GM10248 (cell line): Measurements from ENCODE around the gene FBXO42.

ENCODE experiments used
- CTCF ChIA-PET: fragments of 300-600 bp; sonication (Branson Sonifier 250); formaldehyde crosslinking; extraction: SDS; loops from one replicate; lab custom pipeline; 2021; ENCODE audit warnings: antibody characterized with exemption; lab: Yijun Ruan, JAX
- POLR2A ChIA-PET: fragments of 350-650 bp; sonication (Branson Sonifier 250); formaldehyde crosslinking; extraction: SDS; loops from one replicate; lab custom pipeline; 2020; ENCODE audit warnings: antibody characterized with exemption; lab: Yijun Ruan, JAX
- DNase-seq: peaks from one replicate; pipeline ENCODE4 v3.0.0; 2012; ENCODE audit errors: extremely low spot score
- TF ChIP-seq, protein P1 (sequence below): IDR thresholded peaks from 2 replicates; pipeline ENCODE4 v1.5.1; 2012; ENCODE audit warnings: mild to moderate bottlenecking, low read depth; ENCODE audit errors: extremely low read depth, missing control alignments, control extremely low read depth

The FBXO42 gene

DNA sequence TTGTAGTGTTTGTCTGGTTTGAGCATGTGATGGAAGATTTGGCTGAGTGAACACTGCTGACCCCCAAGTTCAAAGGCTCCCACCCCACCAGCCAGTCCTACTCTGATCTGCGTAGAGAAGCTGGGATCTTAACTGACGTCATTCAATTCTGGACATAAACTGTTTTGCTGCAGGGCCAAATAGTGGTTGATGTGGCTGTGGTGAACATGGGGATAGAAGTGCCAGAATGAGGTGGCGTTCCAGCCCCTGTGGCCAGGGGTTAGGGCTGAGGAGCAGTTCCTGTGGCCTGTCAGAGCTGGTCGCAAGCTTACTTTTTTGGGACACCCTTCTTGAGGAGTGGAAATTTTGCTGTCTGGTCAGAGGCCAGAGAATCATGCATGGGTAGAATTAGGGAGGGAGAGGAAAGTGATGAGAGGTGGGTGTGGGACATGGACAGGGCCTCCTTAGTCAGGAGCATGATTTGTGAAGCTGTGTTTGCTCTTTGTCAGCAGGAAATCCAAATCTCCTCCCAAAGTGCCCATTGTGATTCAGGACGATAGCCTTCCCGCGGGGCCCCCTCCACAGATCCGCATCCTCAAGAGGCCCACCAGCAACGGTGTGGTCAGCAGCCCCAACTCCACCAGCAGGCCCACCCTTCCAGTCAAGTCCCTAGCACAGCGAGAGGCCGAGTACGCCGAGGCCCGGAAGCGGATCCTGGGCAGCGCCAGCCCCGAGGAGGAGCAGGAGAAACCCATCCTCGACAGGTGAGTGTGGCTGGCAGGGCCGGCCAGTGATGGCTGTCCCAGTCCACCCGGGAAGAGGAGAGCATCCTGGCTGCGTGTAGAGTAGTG is 40.7 kb upstream of the FBXO42 start:
- TF ChIP-seq, protein P1, sequence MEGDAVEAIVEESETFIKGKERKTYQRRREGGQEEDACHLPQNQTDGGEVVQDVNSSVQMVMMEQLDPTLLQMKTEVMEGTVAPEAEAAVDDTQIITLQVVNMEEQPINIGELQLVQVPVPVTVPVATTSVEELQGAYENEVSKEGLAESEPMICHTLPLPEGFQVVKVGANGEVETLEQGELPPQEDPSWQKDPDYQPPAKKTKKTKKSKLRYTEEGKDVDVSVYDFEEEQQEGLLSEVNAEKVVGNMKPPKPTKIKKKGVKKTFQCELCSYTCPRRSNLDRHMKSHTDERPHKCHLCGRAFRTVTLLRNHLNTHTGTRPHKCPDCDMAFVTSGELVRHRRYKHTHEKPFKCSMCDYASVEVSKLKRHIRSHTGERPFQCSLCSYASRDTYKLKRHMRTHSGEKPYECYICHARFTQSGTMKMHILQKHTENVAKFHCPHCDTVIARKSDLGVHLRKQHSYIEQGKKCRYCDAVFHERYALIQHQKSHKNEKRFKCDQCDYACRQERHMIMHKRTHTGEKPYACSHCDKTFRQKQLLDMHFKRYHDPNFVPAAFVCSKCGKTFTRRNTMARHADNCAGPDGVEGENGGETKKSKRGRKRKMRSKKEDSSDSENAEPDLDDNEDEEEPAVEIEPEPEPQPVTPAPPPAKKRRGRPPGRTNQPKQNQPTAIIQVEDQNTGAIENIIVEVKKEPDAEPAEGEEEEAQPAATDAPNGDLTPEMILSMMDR = no peak
- DNase-seq = no peak
- ChIA-PET POLR2A (no interaction called here), CTCF (interaction anchor here (1.4 to 1.8 kb wide), 2 partner anchors 12 to 47 kb away, joined by 3 to 4 read pairs; partner anchors contain the start of gene NECAP2)

DNA sequence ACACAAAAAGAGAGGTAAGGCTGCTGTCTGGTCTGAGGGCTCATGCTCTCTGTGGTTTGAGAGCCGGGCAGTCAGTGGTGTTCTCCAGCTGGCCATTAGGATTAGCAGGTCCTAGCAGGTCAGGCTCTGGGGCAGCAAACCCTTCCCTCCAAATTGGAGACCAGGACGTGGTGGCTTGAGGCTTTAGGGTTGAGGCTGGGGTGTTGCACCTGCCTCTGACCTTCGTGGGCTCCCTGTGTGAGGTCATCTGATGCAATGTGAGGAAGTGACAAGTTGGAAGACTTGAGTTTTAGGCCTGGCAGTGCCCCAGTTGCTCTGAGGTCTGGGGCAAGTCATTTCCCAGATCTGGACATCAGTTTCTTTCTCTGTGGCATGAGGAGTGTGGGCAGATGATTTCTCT is 39.1 kb upstream of the FBXO42 start:
- no peak for DNase-seq
- TF ChIP-seq, protein P1 = no peak
- POLR2A ChIA-PET = interaction anchor here (0.5 kb wide), 1 partner anchor 11 kb away, joined by 5 read pairs; no protein-coding TSS in a partner anchor
- CTCF ChIA-PET = no interaction called here

DNA sequence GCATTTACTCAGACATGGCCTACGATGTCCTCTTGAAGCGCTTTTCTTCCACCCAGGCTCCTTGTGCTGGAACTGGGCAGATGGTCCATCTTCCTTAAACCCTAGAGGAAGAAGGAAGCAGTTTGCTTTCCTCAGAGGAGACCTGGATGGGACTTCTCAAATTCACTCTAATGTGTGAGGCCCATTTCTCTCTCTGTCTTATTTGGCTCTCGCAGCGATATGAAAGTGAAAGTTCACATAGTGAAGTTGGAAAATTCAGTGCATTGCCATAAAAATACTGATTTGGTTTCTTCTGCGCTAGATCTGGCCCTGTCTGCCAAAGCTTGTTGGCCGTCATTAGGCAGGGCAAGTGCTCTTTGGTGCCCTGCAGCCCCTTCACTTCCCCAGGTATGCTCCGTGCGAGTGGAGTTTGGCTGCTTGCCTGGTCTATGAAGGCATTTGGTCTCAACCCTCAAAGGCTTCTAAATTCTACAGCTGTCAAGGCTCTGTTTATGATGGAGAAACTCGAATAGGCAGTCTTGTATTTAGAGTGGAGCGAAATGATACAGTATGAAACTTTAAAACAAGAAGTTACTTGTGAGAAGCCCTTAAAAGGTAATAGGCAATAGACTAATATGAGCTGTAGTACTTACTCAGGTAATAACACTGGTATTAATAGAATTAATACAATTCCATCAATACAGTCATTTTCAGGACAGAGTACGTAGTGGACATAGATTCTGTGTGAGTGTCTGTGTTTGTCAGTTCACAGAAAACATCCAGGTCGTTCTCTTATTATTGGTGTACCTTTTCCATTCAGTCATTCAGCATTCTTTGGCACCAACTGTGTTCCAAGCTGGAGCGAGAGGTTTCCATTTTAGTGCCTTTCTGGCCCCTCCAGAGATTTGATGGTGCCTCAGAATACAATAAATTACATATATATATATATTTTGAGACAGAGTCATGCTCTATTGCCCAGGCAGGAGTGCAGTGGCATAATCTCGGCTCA is 35.2 kb upstream of the FBXO42 start:
- TF ChIP-seq, protein P1 = no peak
- ChIA-PET POLR2A (interaction anchor here (0.6 to 1.8 kb wide), 3 partner anchors 9 to 64 kb away, joined by 3 to 10 read pairs (median 3); no protein-coding TSS in a partner anchor), CTCF (interaction anchor here (0.8 to 2.0 kb wide), 10 partner anchors 9 to 53 kb away, joined by 3 to 7 read pairs (median 4); partner anchors contain the start of gene NECAP2)
- peak; percentile 48 for DNase-seq

DNA sequence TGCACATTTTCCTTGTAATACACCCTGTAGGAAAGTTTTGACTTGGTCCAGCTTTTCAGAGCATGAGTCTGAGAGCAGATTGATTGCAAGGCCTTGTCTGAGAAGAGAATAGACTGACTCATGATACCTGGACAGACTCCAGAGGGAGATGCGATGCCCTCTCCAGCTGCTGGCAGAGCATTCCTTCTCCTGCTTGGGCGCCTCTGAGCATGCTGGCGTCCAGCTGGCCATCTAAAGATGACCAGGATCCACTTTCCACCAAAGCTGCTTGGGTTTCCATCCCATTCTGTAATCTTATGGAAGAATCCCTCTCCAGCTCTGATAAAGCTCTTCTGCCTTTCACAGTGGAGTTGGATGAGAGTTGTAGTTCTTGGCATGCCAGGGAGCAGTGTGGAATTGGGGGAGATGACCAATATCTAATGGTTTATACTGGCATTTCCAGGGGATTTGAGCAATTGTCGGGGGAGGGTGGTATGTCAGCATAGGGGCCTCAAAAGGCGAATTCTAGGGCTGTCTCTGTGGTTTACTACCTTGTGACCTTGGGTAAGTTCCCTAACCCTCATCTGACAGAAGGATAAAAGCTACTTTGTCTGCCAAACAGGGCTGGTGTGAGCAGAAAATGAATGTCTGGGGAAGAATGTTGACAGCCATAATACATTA is 34.3 kb upstream of the FBXO42 start:
- ChIA-PET POLR2A (interaction anchor here (1.2 to 1.8 kb wide), 2 partner anchors 10 to 18 kb away, joined by 7 to 10 read pairs; no protein-coding TSS in a partner anchor), CTCF (interaction anchor here (1.0 to 2.0 kb wide), 5 partner anchors 11 to 65 kb away, joined by 3 to 7 read pairs (median 3); no protein-coding TSS in a partner anchor)
- TF ChIP-seq, protein P1 = no peak
- DNase-seq = no peak

DNA sequence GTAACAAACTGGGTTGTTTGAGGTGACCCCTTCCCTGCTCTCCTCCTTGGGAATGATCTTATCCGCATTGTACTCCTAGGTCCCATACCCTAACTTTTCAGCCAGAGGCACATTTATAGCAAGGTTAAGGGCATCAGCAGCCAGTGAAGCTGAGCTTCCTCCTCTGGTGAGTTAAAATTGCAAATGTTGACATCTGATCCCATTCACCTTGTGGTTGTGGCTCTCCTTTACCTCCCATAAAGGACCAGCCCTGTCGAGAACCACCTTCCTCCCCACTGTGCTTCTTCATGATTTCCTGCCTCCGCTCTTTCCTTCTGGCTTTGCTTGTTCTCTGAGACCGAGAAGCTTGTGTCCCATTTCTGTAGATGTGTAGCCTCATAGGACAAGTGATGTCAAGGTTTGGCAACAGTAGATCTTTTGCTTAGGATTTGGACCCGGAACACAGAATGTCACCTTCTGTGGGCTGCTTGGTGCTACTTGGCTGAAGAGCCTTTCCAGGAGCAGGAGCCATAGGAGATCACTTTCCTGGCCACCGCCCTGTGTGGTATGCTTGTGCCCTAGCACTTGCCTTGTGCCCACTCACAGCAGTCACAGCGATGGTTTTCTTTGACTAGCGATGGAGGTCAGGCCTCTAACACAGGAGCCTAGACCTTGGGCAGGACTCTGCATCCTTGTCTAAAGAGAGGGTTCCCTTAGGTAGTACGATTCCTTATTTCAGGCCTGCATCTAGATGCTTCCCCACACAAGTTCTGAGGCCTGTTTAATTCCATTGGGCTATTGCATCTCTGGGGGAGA is 33.6 kb upstream of the FBXO42 start:
- ChIA-PET CTCF (interaction anchor here (1.0 to 1.7 kb wide), 4 partner anchors 10 to 64 kb away, joined by 3 to 7 read pairs (median 3); no protein-coding TSS in a partner anchor), POLR2A (interaction anchor here (1.2 to 1.8 kb wide), 2 partner anchors 10 to 17 kb away, joined by 7 to 10 read pairs; no protein-coding TSS in a partner anchor)
- DNase-seq = no peak
- TF ChIP-seq, protein P1 = no peak
